Measurements from ENCODE around the gene ATP2B3.

ATP2B3 gene

DNA sequence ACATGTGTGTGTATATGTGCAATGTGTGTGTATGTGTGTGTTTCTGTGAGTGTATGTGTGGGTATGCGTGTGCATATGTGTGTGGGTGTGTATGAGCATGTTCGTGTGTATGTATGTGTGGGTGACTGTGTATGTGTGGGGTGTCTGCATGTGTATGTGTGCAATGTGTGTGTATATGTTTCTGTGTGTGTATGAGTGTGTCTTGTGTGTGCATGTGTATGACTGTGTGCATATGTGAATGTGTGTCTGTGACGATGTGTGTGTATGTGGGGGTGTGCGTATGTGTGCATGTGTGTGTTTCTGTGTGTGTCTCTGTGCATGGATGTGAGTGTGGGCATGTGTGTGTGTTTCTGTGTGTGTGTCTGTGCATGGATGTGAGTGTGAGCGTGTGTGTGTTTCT lies 4.2 kb upstream of the ATP2B3 start:
- POLR2A ChIA-PET: no interaction called here

GRCh38 chrX:153514259-153514658 lies 3.2 kb upstream of the ATP2B3 start:
- Histone ChIP-seq H3K4me1 (ENCODE audit: control extremely low read depth in 1 of 4, control insufficient read depth in 4 of 4, insufficient read depth in 4 of 4, low read length in 3 of 4) (peaks cover 0 to 5% (median 2%) of the 10 kb centered on the region in 4 experiments), H3K36me3 (ENCODE audit: control insufficient read depth in 4 of 4, insufficient read depth in 4 of 4, low read length in 3 of 4) (no peaks in the 10 kb centered on the region), H3K27me3 (replicated peaks in 2 of 5; ENCODE audit: control insufficient read depth in 4 of 5, insufficient read depth in 5 of 5, low read length in 4 of 5) (peaks cover 0 to 64% (median 4%) of the 10 kb centered on the region in 5 experiments), H3K9me3 (ENCODE audit: control extremely low read depth in 1 of 5, control insufficient read depth in 4 of 5, insufficient read depth in 2 of 5, low read depth in 1 of 5, low read length in 4 of 5) (no peaks in the 10 kb centered on the region), H3K4me3 (ENCODE audit: control insufficient read depth in 1 of 7, extremely low read depth in 1 of 7, insufficient read depth in 4 of 7, low read depth in 2 of 7, low read length in 6 of 7) (no peak overlapping the region), H3K27ac (ENCODE audit: insufficient read depth in 1 of 2, low read depth in 1 of 2, low read length in 2 of 2, poor library complexity in 1 of 2, severe bottlenecking in 2 of 2) (no peak overlapping the region)
- ChIA-PET POLR2A (no interaction called here), CTCF (no interaction called here)
- 96% methylated on average over 8 of the region's 9 CpGs for WGBS (ENCODE audit: insufficient coverage)
- no peak for DNase-seq

More for the DNA sequence above, 4.2 kb upstream of the ATP2B3 start:
- Histone ChIP-seq H3K27ac (ENCODE audit: insufficient read depth in 1 of 2, low read depth in 1 of 2, low read length in 2 of 2, poor library complexity in 1 of 2, severe bottlenecking in 2 of 2) (no peak overlapping the region), H3K4me3 (ENCODE audit: control insufficient read depth in 1 of 7, extremely low read depth in 1 of 7, insufficient read depth in 4 of 7, low read depth in 2 of 7, low read length in 6 of 7) (no peak overlapping the region), H3K27me3 (replicated peaks in 2 of 5; ENCODE audit: control insufficient read depth in 4 of 5, insufficient read depth in 5 of 5, low read length in 4 of 5) (peaks cover 0 to 54% (median 4%) of the 10 kb centered on the region in 5 experiments), H3K4me1 (ENCODE audit: control extremely low read depth in 1 of 4, control insufficient read depth in 4 of 4, insufficient read depth in 4 of 4, low read length in 3 of 4) (peaks cover 0 to 5% (median 2%) of the 10 kb centered on the region in 4 experiments), H3K9me3 (ENCODE audit: control extremely low read depth in 1 of 5, control insufficient read depth in 4 of 5, insufficient read depth in 2 of 5, low read depth in 1 of 5, low read length in 4 of 5) (no peaks in the 10 kb centered on the region), H3K36me3 (ENCODE audit: control insufficient read depth in 4 of 4, insufficient read depth in 4 of 4, low read length in 3 of 4) (no peaks in the 10 kb centered on the region)
- CTCF ChIA-PET: interaction anchor here (0.6 kb wide), 1 partner anchor 484 kb away, joined by 3 read pairs; no protein-coding TSS in a partner anchor
- no peak for DNase-seq
- WGBS (ENCODE audit: insufficient coverage): 67% methylated on average over 4 of the region's 5 CpGs

DNA sequence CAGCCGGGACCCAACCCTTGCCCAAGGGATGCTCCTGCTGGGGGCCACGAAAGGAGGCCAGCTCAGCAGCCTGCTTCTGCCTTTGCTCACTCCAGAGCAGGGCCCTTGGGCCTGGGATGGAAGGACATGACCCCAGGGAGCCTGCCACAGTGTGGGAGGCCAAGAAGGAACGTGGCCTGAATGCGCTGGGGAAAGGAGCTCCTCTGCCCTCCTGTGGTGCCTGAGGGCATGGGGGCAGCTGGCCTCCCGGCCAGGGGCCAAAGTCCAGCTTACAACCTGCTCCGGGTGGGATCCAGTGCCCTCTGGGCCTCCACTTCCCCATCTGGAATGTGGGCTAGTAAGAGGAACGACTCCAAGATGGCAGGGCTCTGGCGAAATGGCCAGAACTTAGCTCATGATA lies 2.0 kb upstream of the ATP2B3 start:
- Histone ChIP-seq H3K27me3 (replicated peaks in 2 of 5; ENCODE audit: control insufficient read depth in 4 of 5, insufficient read depth in 5 of 5, low read length in 4 of 5) (peaks cover 0 to 66% (median 7%) of the 10 kb centered on the region in 5 experiments), H3K9me3 (ENCODE audit: control extremely low read depth in 1 of 5, control insufficient read depth in 4 of 5, insufficient read depth in 2 of 5, low read depth in 1 of 5, low read length in 4 of 5) (no peaks in the 10 kb centered on the region), H3K27ac (ENCODE audit: insufficient read depth in 1 of 2, low read depth in 1 of 2, low read length in 2 of 2, poor library complexity in 1 of 2, severe bottlenecking in 2 of 2) (no peak overlapping the region), H3K4me1 (ENCODE audit: control extremely low read depth in 1 of 4, control insufficient read depth in 4 of 4, insufficient read depth in 4 of 4, low read length in 3 of 4) (peaks cover 0 to 5% (median 2%) of the 10 kb centered on the region in 4 experiments), H3K36me3 (ENCODE audit: control insufficient read depth in 4 of 4, insufficient read depth in 4 of 4, low read length in 3 of 4) (no peaks in the 10 kb centered on the region), H3K4me3 (ENCODE audit: control insufficient read depth in 1 of 7, extremely low read depth in 1 of 7, insufficient read depth in 4 of 7, low read depth in 2 of 7, low read length in 6 of 7) (no peak overlapping the region)
- 86% methylated on average over 8 of the region's 8 CpGs for WGBS (ENCODE audit: insufficient coverage)
- DNase-seq: no peak
- ChIA-PET CTCF (interaction anchor here (1.8 kb wide), 1 partner anchor 8 kb away, joined by 7 read pairs; no protein-coding TSS in a partner anchor), POLR2A (no interaction called here)

DNA sequence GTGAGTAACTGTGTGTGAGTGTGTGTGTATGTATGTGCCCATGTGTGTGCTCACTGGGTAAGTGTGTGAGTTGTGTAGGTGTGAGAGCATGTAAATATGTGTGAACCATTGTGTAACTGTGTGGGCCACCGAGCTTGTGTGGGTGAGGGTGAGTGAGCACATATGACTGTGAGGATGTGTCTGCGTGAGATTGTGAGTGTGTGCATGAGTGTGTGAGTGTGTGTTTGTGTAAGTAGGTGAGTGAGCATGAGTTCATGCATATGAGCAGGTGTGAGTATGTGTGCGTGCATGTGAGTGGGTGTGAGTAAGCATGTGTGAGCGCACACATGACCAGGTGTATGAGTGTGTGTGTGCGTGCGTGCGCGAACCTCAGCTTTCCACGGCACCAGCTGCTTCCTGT lies 1.4 kb upstream of the ATP2B3 start:
- 64% methylated on average over 9 of the region's 9 CpGs for WGBS (ENCODE audit: insufficient coverage)
- DNase-seq: peak; percentile 4 to 52 (median 44)
- POLR2A ChIA-PET: no interaction called here
- peaks cover 0 to 5% (median 2%) of the 10 kb centered on the region in 4 experiments for H3K4me1 ChIP-seq (ENCODE audit: control extremely low read depth in 1 of 4, control insufficient read depth in 4 of 4, insufficient read depth in 4 of 4, low read length in 3 of 4)
- peaks cover 0 to 69% (median 7%) of the 10 kb centered on the region in 5 experiments for H3K27me3 ChIP-seq (replicated peaks in 2 of 5; ENCODE audit: control insufficient read depth in 4 of 5, insufficient read depth in 5 of 5, low read length in 4 of 5)
- H3K27ac ChIP-seq (ENCODE audit: insufficient read depth in 1 of 2, low read depth in 1 of 2, low read length in 2 of 2, poor library complexity in 1 of 2, severe bottlenecking in 2 of 2): no peak overlapping the region
- no peak overlapping the region for H3K4me3 ChIP-seq (ENCODE audit: control insufficient read depth in 1 of 7, extremely low read depth in 1 of 7, insufficient read depth in 4 of 7, low read depth in 2 of 7, low read length in 6 of 7)
- no peaks in the 10 kb centered on the region for H3K9me3 ChIP-seq (ENCODE audit: control extremely low read depth in 1 of 5, control insufficient read depth in 4 of 5, insufficient read depth in 2 of 5, low read depth in 1 of 5, low read length in 4 of 5)
- no peaks in the 10 kb centered on the region for H3K36me3 ChIP-seq (ENCODE audit: control insufficient read depth in 4 of 4, insufficient read depth in 4 of 4, low read length in 3 of 4)
- CTCF ChIA-PET: interaction anchor here (0.8 to 1.8 kb wide), 2 partner anchors 9 to 12 kb away, joined by 3 to 7 read pairs; no protein-coding TSS in a partner anchor

DNA sequence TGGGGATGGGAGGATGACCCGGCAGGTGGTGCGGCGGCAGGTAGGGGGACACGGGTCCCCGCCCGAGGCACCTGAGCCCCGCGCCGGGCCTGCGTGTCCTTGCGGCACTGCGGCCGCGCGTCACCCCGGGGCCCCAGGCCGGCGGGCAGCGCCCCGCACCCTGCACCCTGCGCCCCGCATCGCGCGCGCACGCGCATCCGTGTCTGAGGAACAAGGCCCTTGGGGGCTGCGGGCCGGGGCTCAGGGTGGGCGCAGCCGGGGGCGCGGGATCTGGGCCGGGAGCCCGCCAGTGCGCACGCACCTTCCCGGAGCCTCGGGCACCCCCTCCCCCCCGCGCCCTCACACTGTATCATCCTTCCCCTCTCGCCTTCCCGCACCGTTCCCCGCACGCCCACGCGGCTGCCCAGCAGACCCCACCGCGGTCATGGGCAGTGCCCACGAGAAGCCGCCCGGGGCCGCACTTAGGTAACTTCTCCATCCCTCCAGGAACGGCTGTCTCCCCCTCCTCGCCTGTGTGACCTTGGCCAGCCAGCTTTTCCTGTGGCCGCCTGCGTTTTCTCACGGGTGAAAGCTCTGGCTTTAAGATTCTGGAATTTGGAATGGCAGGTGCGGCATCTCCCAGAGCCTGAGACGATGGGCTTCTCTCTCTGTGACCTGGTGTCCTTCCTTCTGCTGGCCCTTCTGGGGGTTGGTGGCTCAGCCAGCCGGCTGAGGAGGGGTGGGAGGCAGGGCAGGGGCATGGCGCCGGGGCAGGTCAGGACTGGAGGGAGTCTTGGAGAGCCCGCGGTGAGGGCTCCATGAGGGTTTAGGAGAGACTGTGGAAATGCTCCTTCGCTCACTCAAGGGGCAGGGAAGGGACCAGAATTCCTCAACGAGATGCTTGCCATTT lies 748 bp downstream of the ATP2B3 start:
- H3K4me1 ChIP-seq (ENCODE audit: control extremely low read depth in 1 of 4, control insufficient read depth in 4 of 4, insufficient read depth in 4 of 4, low read length in 3 of 4): peaks cover 0 to 5% (median 2%) of the 10 kb centered on the region in 4 experiments
- H3K9me3 ChIP-seq (ENCODE audit: control extremely low read depth in 1 of 5, control insufficient read depth in 4 of 5, insufficient read depth in 2 of 5, low read depth in 1 of 5, low read length in 4 of 5): no peaks in the 10 kb centered on the region
- POLR2A ChIA-PET: no interaction called here
- H3K36me3 ChIP-seq (ENCODE audit: control insufficient read depth in 4 of 4, insufficient read depth in 4 of 4, low read length in 3 of 4): no peaks in the 10 kb centered on the region
- H3K27me3 ChIP-seq (replicated peaks in 2 of 5; ENCODE audit: control insufficient read depth in 4 of 5, insufficient read depth in 5 of 5, low read length in 4 of 5): peaks cover 0 to 85% (median 7%) of the 10 kb centered on the region in 5 experiments
- no peak overlapping the region for H3K27ac ChIP-seq (ENCODE audit: insufficient read depth in 1 of 2, low read depth in 1 of 2, low read length in 2 of 2, poor library complexity in 1 of 2, severe bottlenecking in 2 of 2)
- 30% methylated on average over 49 of the region's 70 CpGs for WGBS (ENCODE audit: insufficient coverage)
- no peak for DNase-seq
- no peak overlapping the region for H3K4me3 ChIP-seq (ENCODE audit: control insufficient read depth in 1 of 7, extremely low read depth in 1 of 7, insufficient read depth in 4 of 7, low read depth in 2 of 7, low read length in 6 of 7)
- CTCF ChIA-PET: no interaction called here

- ChIA-PET POLR2A (interaction anchor here (0.6 kb wide), 1 partner anchor 468 kb away, joined by 3 read pairs; no protein-coding TSS in a partner anchor), CTCF (no interaction called here)
- Histone ChIP-seq H3K4me3 (ENCODE audit: control insufficient read depth in 1 of 7, extremely low read depth in 1 of 7, insufficient read depth in 4 of 7, low read depth in 2 of 7, low read length in 6 of 7) (no peak overlapping the region), H3K4me1 (ENCODE audit: control extremely low read depth in 1 of 4, control insufficient read depth in 4 of 4, insufficient read depth in 4 of 4, low read length in 3 of 4) (peaks cover 0 to 5% (median 2%) of the 10 kb centered on the region in 4 experiments), H3K9me3 (ENCODE audit: control extremely low read depth in 1 of 5, control insufficient read depth in 4 of 5, insufficient read depth in 2 of 5, low read depth in 1 of 5, low read length in 4 of 5) (no peaks in the 10 kb centered on the region), H3K36me3 (ENCODE audit: control insufficient read depth in 4 of 4, insufficient read depth in 4 of 4, low read length in 3 of 4) (no peaks in the 10 kb centered on the region), H3K27me3 (replicated peaks in 2 of 5; ENCODE audit: control insufficient read depth in 4 of 5, insufficient read depth in 5 of 5, low read length in 4 of 5) (peaks cover 0 to 89% (median 7%) of the 10 kb centered on the region in 5 experiments), H3K27ac (ENCODE audit: insufficient read depth in 1 of 2, low read depth in 1 of 2, low read length in 2 of 2, poor library complexity in 1 of 2, severe bottlenecking in 2 of 2) (no peak overlapping the region)
- WGBS (ENCODE audit: insufficient coverage): 82% methylated on average over 17 of the region's 21 CpGs
- no peak for DNase-seq
Observed at GRCh38 chrX:153519569-153520286, 2.3 kb downstream of the ATP2B3 start.
